Stimulated activated CD4-positive, alpha-beta T cell treated with anti-CD3 and anti-CD28 coated beads, Interleukin-2, amount 100 ng/mL, for 24 hours (primary cell): ENCODE data around the gene ZSCAN5A.
A peak's percentile ranks its signal among the peaks of the same experiment; 100 is the strongest.
"Not testable (repeated sequence)": the region's sequence is repeated elsewhere in the genome, so short reads cannot be mapped to it uniquely, and the experiment has no call there.

Experiments used
- DNase-seq, 2 donors: peaks; one replicate each; pipeline ENCODE4 v3.0.0-alpha.2; 2020

Gene ZSCAN5A

DNA sequence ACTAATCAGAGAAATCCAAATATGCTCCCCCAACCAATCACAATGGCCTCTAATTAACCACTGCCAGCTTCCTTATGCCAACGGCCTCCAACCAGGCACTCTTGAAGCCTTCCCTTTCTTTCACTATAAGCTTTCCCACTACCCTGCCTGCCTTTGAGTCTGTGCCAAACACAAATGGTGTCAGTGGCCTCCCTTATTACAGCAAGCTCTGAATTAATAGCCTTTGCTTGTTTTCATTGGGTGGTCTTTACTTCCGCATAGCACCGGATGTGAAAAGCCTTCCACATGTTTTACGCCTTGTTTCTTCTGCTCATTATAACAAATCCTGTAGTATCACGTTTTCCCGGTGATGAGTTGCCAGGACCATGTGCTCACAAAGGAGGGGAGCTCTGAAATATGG is 43.5 kb downstream of the ZSCAN5A start:
- no peak for DNase-seq

DNA sequence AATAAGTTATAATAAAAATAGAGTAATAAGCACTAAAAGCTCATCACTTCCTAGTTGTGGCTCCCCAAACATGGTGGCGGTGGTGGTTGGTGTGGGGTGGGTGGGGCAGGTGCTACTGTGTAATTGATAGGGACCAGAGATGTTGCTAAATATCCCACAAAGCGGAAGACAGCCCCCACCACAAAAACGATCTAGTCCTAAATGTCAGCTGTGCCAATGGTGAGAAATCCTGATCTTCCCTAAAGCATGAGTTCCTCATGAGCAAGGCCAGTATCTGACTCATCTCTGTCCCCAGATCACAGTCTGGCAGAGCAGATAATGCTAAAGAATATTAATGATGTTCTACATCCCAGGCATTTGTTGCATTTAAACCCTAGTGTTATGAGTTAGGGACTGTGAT is 44.0 kb downstream of the ZSCAN5A start:
- DNase-seq, result no peak

DNA sequence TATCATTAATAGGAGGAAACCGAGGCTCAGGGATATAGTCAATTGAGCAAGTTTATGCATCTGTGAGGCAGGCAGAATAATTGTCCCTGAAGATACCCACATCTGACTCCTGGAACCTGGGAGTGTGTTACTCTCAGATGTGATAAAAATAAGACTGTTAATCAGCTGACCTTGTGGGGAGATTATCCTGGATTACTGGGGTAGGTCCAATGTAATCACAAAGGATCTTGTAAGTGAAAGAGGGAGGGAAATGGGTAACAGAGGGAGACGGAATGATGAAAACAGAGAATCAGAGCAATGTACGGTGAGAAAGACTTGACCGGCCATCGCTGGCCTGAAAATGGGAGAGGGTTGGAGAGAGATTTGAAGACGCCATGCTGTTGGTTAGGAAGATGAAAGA is 45.3 kb downstream of the ZSCAN5A start:
- DNase-seq, result no peak

DNA sequence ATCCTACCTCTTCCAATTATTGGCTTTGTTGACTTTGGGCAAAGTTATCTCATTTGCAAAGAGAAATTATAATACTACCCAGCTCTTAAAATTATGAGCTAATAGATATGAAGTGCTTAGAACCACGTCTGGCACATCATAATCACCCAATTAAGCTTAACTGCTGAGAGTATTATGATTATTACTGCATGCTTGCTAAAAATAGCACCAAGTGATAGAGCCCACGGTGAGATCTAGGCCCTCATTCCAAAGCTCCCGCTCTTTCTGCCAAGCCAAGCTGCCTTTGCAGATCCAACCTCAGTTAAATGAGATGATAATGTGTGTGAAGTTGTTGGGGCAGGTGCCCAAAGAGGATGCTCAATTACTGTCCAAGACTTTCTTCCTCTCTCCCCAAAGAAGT is 48.6 kb downstream of the ZSCAN5A start:
- DNase-seq, result no peak

DNA sequence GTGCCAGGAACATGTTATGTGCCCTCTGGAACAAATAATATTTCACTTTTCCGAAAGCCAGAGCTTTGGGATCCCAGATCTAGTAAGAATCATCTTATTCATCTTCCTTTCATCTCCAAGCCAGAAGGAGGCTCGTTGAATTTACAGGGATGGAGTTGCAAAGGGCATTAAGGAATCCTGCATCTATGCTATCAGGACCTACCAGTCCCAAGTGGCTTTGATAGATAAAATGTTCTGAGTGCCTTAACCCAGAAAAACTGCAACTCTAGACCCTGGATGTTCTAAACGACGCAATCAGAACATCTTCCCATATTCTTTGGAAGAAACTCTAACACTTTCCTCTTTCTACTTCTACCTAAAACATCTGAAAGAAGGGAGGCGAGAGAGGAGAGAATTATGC is 51.3 kb downstream of the ZSCAN5A start:
- DNase-seq, result no peak

DNA sequence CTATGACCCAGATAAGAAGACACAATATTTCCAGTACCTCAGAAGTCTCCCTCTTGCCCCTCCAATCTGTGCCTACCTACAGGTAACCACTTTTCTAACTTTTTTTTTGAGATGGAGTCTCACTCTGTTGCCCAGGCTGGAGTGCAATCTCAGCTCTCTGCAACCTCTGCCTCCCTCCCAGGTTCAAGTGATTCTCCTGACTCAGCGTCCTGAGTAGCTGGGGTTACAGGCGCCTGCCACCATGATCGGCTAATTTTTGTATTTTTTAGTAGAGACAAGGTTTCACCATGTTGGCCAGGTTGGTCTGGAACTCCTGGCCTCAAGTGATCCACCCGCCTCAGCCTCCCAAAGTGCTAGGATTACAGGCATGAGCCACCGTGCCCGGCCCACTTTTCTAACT is 52.7 kb downstream of the ZSCAN5A start:
- not testable (repeated sequence) for DNase-seq

DNA sequence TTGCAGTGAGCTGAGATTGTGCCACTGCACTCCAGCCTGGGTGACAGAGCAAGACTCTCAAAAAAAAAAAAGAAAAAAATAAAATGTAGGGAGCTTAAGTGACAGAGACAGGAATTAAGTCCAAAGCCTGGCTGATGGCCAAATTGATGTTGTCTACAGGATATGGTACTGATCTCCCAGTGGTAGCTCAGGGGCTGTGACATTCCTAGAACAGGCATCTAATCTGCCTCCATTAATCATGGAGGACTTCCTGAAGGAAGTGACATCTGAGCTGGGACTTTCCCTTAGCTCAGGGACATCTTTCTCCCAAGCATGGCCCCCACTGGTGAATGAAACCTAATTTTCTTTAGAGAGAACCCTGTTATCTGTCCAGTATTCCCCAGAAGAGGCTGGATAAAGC is 53.5 kb downstream of the ZSCAN5A start:
- DNase-seq, result no peak

DNA sequence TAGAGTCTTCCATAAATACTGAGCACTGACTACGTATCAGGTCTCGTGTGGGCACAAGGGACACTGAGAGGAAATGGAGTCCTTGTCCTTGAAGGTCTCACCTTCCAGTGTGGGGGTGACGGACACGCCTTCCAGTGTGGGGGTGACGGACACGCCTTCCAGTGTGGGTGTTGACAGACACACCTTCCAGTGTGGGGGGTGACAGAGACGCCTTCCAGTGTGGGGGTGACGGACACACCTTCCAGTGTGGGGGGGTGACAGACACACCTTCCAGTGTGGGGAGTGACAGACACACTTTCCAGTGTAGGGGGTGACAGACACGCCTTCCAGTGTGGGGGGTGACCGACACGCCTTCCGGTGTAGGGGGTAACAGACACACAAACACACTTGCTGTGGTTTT is 56.4 kb downstream of the ZSCAN5A start:
- DNase-seq, result no peak

DNA sequence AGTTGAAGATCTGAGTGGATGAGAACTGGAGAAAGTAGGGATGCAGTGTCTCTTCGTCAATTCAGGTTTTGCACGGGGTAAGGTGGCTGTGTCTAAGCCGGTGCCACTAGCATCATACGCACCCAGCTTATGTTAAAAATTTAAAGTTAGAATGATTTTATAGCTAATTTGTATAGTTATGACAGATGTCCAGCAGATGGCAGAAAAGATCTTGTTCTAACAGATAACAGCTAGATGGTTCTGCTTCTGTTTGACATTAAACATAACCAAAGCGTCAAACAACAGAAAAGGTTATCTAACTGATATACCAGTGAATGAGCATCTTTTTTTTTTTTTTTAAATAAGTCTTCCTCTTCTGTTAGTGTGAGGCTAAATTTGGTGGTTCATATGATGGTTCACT is 60.9 kb downstream of the ZSCAN5A start:
- no peak for DNase-seq

DNA sequence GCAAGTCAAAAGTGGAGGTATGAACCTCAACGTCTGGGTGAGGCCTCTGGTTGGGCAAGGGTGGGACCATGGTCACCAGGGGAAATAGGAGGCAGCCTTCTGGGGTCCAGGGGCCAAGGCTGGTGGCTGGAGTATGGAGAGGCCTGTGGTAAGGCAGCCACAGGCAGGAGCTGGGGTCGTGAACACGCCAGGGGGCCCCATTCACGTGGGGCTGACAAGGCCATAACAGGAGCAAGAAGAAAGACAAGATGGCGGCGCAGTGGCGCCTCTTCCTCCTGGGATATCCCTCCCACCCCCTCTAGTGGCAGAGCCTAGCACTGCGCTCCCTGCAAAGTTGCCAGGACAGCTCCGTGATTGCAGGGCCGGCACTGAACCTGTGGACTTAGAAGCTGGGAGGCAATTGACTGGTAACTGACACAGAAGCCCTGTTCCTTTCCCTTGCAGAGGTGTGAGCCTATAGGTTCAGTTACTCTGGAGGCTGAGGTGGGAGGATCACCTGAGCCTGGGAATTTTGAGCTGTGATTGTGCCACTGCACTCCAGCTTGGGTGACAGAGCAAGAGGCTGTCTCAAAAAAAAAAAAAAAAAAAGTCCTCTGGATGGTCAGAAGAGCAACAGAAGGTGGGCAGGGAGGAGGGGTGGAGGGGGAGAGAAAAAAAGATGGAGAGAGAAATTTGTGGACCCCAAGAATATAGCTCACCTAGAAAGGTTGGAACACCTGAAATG is 61.8 kb downstream of the ZSCAN5A start:
- peak; percentile 80 to 82 for DNase-seq

DNA sequence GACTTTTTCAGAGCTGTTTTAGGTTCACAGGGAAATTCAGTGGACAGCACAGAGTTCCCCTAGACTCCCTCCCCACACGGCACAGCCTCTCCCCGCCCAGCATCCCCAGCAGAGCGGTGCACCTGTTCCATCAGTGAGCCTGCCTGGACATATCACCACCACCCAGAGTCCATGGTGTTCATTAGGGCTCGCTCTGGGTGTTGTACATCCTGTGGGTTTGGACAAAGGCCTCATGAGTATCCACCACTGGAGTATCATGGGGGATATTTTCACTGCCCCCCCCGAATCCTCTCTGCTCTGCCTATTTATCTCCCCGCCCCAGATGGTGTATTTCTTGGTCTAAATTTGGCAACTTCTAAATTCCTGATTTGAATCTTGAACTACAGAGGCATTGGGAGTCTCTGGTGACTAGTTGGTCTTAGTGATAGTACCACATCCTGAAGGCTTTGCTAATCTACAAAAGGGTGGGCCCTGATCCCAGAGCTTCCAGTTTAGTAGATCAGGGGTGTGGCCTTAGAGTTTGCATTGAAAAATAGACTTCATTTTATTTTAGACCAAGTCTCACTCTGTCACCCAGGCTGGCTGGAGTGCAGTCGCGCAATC is 65.8 kb downstream of the ZSCAN5A start:
- DNase-seq, result not testable (repeated sequence)

DNA sequence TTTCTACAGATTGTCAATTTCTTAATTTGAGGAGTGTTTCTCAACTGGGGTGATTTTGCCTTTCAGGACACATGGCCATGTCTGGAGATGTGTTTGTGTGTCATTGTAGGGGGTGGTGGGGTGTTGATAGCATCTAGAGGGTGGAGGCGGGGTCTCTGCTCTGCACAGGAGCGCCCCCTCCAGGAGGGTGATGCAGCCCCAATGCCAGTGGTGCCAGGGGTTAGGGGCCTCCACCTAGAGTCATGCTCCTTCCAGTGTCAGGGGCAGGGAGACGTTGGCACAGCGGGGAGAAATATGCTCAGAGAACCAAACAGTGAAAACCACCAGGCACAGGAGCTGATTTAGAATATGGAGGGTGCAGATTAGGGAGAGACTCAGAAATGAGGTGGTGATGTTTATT is 68.9 kb downstream of the ZSCAN5A start:
- DNase-seq, result not testable (repeated sequence)

DNA sequence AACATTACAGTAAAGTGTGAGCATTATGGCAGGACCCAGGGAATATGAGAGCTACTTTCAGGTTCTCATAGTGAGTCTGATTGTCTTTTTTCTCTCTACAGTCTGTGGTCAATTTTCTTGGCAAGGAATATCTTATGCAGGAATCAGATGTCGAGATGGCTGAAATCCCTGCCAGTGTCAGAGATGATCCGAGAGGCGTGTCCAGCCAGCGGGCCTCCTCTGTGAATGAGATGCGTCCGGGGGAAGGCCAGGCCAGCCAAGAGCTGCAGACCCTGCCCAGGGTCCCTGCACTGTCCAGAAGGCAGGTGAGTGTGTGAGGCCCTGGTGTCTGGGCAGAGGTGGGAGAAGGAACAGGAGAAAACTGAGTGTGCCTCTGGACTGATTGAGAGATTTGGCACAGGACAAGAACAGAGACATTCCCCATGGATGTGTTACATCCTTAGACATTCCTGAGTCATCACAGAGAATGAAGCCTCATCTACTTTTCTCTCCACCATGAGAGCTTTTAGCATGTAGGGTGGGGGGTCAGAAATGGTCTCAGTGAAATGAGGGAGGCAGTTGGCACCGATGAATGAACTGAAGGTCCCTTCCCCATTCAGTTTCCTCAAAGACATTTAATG is 69.4 kb downstream of the ZSCAN5A start:
- no peak for DNase-seq

DNA sequence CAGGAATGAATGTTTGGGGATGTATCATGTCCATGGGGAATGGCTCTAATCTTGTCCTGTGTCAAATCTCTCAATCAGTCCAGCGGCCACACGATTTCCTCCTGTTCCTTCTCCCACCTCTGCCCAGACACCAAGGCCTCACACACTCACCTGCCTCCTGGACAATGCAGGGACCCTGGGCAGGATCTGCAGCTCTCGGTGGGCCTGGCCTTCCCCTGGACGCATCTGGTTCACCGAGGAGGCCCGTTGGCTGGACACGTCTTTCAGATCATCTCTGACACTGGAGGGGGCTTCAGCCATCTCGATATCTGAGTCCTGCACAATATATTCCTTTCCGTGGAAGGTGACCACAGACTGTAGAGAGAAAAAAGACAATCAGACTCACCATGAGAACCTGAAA is 91.2 kb downstream of the ZSCAN5A start:
- no peak for DNase-seq

DNA sequence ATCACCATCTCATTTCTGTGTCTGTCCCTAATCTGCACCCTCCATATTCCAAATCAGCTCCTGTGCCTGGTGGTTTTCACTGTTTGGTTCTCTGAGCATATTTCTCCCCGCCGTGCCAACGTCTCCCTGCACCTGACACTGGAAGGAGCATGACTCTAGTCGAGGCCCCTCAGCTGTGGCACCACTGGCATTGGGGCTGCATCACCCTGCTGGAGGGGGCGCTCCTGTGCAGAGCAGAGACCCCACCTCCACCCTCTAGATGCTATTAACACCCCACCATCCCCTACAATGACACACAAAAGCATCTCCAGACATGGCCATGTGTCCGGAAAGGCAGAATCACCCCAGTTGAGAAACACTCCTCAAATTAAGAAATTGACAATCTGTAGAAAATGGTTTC is 91.7 kb downstream of the ZSCAN5A start:
- DNase-seq, result no peak

DNA sequence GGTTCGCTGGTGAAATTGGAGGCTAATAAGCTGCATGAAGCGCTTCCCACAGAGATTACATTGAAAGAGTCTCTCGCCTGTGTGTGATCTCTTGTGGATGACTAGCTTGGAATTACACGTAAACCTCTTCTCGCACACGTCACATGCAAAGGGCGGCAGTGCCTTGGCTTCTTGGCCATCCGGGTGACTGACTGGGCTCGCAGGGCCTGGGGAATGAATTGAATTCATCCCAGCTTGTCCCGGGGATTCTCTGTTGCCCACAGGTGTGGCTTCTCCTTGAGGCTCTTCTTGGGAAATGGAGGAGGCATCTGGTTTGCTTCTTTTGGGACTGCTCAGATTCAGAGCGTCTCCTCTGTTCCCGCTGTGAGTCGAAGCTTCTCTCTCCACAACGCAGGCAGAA is 92.8 kb downstream of the ZSCAN5A start:
- no peak for DNase-seq

DNA sequence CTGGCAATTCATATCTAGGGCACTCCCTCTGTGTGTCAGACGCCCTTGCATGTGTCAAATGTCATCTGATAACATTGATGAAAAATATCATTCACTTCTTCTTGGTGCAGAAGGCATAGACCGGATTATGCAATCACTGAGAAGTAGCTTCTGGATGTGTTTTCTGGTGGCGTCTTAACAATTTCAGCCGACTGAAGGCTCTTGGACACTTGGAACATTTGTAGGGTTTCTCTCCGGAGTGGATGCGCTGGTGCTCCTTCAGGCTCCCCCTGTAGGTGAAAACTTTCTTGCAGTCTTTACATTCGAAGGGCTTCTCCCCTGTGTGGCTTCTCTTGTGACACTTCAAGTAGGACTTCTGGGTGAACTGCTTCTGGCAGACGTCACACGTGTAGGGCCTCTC is 93.2 kb downstream of the ZSCAN5A start:
- DNase-seq, result not testable (repeated sequence)

DNA sequence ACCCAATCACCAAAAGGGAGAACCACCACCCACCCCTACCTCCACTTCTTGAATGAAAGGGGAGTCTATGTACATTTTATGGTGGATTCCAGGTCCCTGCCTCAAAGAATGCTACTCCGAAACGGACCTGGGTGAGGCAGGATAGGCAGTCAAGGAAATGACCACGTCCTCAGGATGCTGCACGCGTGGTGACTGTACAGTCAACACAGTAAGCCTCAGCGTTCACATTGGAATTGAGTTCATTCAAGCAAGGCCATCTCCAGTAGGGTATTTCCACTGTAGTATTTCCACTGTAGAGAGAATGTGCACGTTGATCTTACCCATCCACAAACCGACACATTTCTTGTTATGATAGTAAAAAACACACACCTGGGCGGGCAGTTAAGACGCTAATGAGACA is 95.7 kb downstream of the ZSCAN5A start:
- DNase-seq, result no peak

DNA sequence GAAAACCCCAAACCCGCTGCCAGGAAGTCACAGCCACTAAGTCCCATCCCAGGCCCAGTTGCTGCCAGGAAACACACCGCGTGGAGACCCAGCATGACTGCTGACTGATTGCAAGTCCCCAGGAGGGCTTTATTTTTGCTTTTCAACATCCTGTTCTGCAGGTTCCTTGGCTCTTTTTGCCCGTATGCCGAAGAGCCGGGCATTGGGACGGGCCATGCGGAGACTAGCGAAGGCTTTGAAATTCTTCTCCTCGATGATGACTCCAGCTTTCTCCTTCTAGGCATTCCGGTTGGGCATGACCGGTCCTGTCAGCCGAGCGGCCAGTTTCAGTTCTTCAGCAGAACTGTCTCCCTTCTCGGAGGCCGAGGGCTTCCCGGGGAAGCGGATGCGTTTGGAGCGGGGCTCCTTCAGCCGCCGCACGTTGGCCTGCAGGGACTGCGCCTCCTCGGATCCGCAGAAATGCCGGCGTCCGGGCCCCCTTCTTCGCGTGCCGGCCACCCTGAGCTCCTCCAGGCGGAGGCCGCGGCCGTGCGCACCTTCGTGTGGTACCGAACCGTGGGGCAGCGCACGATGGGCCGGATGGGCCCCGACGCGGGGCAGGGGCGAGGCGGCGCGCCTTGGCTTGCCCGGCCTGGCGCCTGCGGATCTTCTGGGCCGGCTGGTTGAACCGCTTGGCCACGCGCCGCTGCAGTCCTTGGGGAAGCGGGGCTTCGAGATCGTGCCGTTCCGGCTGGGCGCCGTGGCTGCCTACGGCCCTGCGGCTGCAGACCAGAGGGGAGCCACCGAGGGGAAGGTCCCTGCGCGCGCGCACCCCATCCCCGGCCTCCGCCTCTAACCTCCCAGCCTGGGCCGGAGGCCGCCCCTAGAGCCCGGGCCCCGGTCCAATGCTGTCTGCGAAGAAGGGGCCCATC is 97.3 kb downstream of the ZSCAN5A start:
- DNase-seq, result no peak

DNA sequence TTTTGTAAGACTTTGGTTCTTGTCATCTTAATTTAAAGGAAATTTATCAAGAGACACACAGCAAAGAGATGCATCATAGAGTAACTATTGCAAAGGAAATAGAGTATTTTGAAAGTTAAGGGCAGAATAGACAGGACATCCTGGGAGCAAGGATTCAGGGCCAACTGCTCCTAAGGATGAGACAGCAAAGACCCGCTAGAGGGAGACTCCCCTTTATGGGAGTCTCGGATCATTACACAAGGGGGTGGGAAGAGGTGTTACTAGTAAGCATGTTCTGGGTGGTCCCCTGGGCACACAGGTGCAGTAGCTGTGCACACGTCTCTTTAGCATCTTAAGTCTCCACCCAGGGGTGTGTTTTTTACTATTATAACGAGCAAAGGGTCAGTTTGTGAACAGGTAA is 102.9 kb downstream of the ZSCAN5A start:
- DNase-seq, result no peak

DNA sequence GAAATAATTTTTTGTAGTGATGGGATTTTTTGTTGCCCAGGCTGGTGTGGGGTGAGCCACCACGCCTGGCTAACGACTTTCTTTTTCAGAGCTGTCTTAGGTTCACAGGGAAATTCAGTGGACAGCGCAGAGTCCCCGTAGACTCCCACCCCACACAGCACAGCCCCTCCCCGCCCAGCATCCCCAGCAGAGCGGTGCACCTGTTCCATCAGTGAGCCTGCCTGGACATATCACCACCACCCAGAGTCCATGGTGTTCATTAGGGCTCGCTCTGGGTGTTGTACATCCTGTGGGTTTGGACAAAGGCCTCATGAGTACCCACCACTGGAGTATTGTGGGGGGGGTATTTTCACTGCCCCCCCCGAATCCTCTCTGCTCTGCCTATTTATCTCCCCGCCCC is 104.6 kb downstream of the ZSCAN5A start:
- DNase-seq, result not testable (repeated sequence)

DNA sequence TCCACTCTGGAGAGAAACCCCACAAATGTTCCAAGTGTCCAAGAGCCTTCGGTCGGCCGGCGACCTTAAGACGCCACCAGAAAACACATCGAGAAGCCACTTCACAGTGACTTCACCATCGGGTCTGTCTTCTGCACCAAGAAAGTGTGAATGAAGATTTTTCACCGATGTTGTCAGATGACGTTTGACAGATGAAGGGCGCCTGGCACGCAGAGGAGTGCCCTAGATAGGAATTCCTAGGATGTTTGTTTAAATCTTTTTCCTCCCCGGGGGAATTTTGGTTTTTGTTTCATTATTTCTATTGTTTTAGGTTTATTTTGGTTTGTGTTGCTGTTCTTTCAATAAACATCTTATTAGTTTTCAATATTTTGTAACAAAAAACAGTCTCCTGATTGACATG is 105.5 kb downstream of the ZSCAN5A start:
- no peak for DNase-seq

DNA sequence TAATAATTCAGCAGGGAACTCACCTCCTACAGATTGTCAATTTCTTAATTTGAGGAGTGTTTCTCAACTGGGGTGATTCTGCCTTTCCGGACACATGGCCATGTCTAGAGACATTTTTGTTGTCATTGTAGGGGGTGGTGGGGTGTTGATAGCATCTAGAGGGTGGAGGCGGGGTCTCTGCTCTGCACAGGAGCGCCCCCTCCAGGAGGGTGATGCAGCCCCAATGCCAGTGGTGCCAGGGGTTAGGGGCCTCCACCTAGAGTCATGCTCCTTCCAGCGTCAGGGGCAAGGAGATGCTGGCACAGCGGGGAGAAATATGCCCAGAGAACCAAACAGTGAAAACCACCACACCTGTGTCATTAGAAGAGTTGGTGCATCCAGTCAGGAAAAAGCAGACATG is 107.1 kb downstream of the ZSCAN5A start:
- not testable (repeated sequence) for DNase-seq
